HG03175 (cell line): ENCODE data around the gene FAT4.

ENCODE experiments used
- ATAC-seq: cut with Tn5 transposase; IDR thresholded peaks from one replicate; pipeline ENCODE4 v1.9.1; 2021; ENCODE audit warnings: mild to moderate bottlenecking, moderate library complexity; ENCODE audit not compliant: unreplicated experiment

Gene FAT4

GRCh38 chr4:125359960-125360634 lies 45.3 kb downstream of the FAT4 start:
- no peak for ATAC-seq

GRCh38 chr4:125360727-125361126 lies 46.0 kb downstream of the FAT4 start:
- no peak for ATAC-seq
